VCaP (cell line): ENCODE data around the gene MCCC1.
"Not testable (repeated sequence)": the region's sequence is repeated elsewhere in the genome, so short reads cannot be mapped to it uniquely, and the experiment has no call there.

Experiments
- H3K27ac ChIP-seq: fragments of 450-650 bp; 2 replicates; pipeline ENCODE4 v1.5.1; 2017
- CTCF ChIP-seq: fragments of 450-650 bp; conservative IDR thresholded peaks from 2 replicates; pipeline ENCODE4 v1.5.1; 2017; ENCODE audit warnings: mild to moderate bottlenecking, moderate library complexity

The MCCC1 gene

GRCh38 chr3:183116025-183116614 lies 16.8 kb upstream of the MCCC1 start:
- H3K27ac ChIP-seq: peak overlapping the region; percentile 58
- no peak for TF ChIP-seq CTCF

GRCh38 chr3:183114384-183115178 lies 15.3 kb upstream of the MCCC1 start:
- H3K27ac ChIP-seq: no peak overlapping the region
- TF ChIP-seq CTCF: no peak

GRCh38 chr3:183109847-183110246 lies 10.6 kb upstream of the MCCC1 start:
- H3K27ac ChIP-seq: not testable (repeated sequence)

- H3K27ac ChIP-seq: peak overlapping the region; percentile 72
Observed at GRCh38 chr3:183108470-183108869, 9.2 kb upstream of the MCCC1 start.

GRCh38 chr3:183108001-183108449 lies 8.7 kb upstream of the MCCC1 start:
- H3K27ac ChIP-seq: peak overlapping the region; percentile 72
- no peak for TF ChIP-seq CTCF

More at GRCh38 chr3:183108470-183108869, 9.2 kb upstream of the MCCC1 start:
- TF ChIP-seq CTCF: no peak

GRCh38 chr3:183107372-183107771 lies 8.1 kb upstream of the MCCC1 start:
- H3K27ac ChIP-seq: peak overlapping the region; percentile 72

GRCh38 chr3:183106635-183107034 lies 7.3 kb upstream of the MCCC1 start:
- TF ChIP-seq CTCF: no peak
- H3K27ac ChIP-seq: peak overlapping the region; percentile 72

GRCh38 chr3:183103950-183104349 lies 4.7 kb upstream of the MCCC1 start:
- not testable (repeated sequence) for H3K27ac ChIP-seq

GRCh38 chr3:183101040-183101439 lies 1.7 kb upstream of the MCCC1 start:
- peak overlapping the region; percentile 92 for H3K27ac ChIP-seq
